IPS-18c (cell line): ENCODE measurements around the gene CFAP58.

Experiments
- H3K4me3 ChIP-seq: 2 replicates; pipeline ENCODE4 v1.7.0; 2013; ENCODE audit warnings: low read depth, mild to moderate bottlenecking, low read length, moderate library complexity; ENCODE audit not compliant: insufficient read depth
- H3K9me3 ChIP-seq: one replicate; pipeline ENCODE4 v1.6.1; 2013; ENCODE audit warnings: mild to moderate bottlenecking, low read length, moderate library complexity; ENCODE audit not compliant: control insufficient read depth, insufficient read depth

CFAP58 gene

DNA sequence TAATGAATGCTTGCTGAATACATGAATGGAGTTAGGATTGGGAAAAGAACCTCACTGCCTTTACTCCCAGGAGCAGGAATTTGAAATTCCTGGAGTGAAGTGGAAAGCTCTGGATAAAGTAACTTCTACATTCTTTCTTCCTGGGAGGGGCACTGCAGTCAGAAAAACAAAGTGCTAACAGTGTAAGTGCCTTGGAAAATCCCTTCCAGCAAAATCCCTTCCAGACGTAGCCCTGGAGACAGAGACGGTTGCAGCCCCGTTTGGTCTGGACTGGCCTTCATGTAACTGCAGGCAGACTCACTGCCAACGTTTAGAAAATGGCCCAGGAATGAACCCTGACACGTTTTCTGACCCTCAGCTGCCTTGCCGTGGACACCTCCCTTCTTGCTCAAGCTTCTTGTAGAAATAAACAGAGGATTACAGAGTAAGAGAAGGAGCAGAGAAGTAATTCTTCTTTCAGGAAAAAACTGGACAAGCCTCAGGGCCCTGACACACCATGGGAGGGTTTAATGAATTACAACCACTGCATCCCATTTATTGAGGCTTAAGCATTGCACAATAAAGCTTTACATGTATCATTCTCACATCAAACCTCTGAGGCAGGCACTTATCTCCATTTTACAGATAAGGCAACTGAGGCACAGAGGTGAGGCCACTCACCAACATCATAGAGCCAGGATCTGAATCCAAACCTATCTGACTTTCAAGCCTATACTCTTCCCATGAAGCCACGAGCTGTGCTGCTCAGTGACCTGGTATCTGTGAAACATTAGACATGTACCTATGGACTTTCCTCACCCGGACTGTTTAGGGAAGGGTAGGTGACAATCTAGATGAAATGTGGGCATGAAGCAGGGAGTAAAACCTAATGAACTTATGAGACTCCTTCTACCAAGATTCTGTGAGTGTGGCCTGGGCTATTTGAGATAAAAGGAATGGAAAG, 23.2 kb upstream of the CFAP58 start:
- H3K9me3 ChIP-seq, result no peaks in the 10 kb centered on the region
- H3K4me3 ChIP-seq, result no peak overlapping the region

GRCh38 chr10:104331208-104331838, 22.3 kb upstream of the CFAP58 start:
- Histone ChIP-seq H3K4me3 (no peak overlapping the region), H3K9me3 (no peaks in the 10 kb centered on the region)

- Histone ChIP-seq H3K4me3 (no peak overlapping the region), H3K9me3 (no peaks in the 10 kb centered on the region)
Observed at GRCh38 chr10:104332243-104333031, 21.2 kb upstream of the CFAP58 start.

GRCh38 chr10:104333032-104333727, 20.5 kb upstream of the CFAP58 start:
- no peaks in the 10 kb centered on the region for H3K9me3 ChIP-seq
- H3K4me3 ChIP-seq, result no peak overlapping the region

DNA sequence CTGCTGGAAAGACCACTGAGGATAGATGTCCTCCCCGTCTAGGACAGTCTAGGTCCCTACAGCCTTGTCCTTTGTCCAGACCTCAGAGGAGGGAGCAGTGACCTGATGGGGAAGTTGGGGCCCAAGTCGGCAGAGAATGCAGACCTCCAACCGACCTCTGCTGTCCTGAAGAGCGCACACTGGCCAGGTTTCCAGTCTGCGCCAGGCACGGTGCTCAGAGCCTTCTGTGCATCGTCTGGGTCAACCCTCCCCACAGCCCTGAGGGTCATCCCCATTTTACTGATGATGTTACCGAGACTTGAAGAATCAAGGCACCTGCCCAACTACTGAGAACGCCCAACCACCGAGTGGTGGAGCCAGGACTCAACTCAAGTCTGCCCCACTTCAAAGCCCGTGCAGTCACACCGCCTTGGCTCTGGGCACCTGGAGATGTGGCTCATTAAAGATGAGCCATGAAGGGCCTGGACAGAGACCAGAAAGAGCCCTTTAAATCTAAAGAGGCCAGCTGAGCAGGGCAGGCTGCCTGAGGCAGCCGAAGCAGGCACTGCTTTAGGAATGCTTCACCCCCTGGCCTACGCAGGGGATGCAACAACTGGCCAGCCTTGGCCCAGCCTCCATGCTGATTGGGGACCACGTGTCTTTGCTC, 19.8 kb upstream of the CFAP58 start:
- no peak overlapping the region for H3K4me3 ChIP-seq
- no peaks in the 10 kb centered on the region for H3K9me3 ChIP-seq

DNA sequence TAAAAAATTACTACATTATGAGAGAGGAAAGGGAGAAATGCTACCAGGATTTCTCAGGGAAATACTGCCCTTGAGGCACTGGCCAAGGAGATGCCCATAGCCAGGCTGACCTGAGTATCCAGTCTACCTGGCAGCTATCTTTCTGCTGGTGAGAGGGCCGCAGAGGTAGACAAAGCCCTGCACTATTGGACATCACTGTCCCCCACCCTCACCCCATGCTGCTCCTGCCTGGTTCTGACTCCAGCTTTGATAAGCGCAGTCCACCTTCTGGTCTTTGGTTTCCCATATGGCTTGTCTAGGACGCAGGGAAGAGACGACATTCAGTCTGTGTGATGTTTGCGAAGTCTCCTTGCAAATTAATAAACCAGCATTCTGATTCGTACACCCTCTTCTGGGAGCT, 19.1 kb upstream of the CFAP58 start:
- no peak overlapping the region for H3K4me3 ChIP-seq
- no peaks in the 10 kb centered on the region for H3K9me3 ChIP-seq

- Histone ChIP-seq H3K9me3 (no peaks in the 10 kb centered on the region), H3K4me3 (no peak overlapping the region)
Observed at GRCh38 chr10:104334965-104335650, 18.5 kb upstream of the CFAP58 start.

DNA sequence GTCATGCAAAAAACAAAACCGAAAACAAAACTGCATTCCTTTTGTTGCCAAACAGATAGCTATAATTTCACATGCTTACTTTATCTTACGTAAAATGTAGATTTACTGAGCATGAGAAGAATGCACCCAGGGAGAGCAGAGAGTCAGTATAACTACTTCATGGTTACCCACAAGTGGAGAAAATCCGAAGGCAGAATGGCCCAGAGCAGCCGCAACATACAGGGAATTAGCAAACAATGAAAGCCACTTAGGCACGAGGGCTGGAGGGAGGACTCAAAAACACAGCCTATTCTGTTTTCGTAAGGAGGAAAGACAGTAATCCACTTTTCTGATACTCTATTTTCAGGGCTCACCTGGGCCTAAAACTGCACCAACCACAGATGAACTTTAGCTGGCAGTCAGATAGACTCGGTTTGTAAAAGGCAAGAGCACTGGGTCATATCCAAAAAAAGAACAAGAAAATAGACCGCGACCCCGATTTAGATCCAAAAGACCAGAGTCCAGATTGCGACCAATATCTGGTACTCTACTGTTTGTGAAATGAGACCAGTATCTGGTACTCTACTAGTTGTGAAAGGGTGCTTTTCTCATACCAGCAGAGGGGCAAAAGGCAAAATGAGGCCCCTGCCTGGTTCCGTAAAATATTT, 16.7 kb upstream of the CFAP58 start:
- peak overlapping the region; percentile 82 for H3K4me3 ChIP-seq
- no peaks in the 10 kb centered on the region for H3K9me3 ChIP-seq

- H3K4me3 ChIP-seq, result peak overlapping the region; percentile 82
- H3K9me3 ChIP-seq, result no peaks in the 10 kb centered on the region
Observed at GRCh38 chr10:104337521-104337984, 16.1 kb upstream of the CFAP58 start.

- no peaks in the 10 kb centered on the region for H3K9me3 ChIP-seq
- H3K4me3 ChIP-seq, result peak within 1 kb of the TSS; percentile 82
Observed at GRCh38 chr10:104337985-104338735, 15.5 kb upstream of the CFAP58 start, which contains the start of gene ITPRIP. Gene ITPRIP, minus strand, starts transcription at chr10:104338465. Its CDS starts 22,414 bp downstream, at chr10:104316051.

GRCh38 chr10:104339469-104340110, 14.0 kb upstream of the CFAP58 start:
- Histone ChIP-seq H3K4me3 (peak overlapping the region; percentile 82; the same call in 1 of the 2 replicates), H3K9me3 (no peaks in the 10 kb centered on the region)

- Histone ChIP-seq H3K4me3 (no peak overlapping the region), H3K9me3 (no peaks in the 10 kb centered on the region)
Observed at GRCh38 chr10:104340111-104340526, 13.5 kb upstream of the CFAP58 start.

- no peak overlapping the region for H3K4me3 ChIP-seq
Observed at GRCh38 chr10:104340641-104341040, 13.0 kb upstream of the CFAP58 start.

GRCh38 chr10:104342941-104343411, 10.7 kb upstream of the CFAP58 start:
- Histone ChIP-seq H3K9me3 (no peaks in the 10 kb centered on the region), H3K4me3 (no peak overlapping the region)

More at GRCh38 chr10:104340641-104341040, 13.0 kb upstream of the CFAP58 start:
- H3K9me3 ChIP-seq, result no peaks in the 10 kb centered on the region
